Natural killer cell (primary cell): Measurements from ENCODE around the gene KCNK16. TPM values are rescaled to one million over a fixed set of nuclear protein-coding genes. Genes with fewer than 3 reads are reported as not detected.

Experiments used
- ATAC-seq, 3 donors: fragments of 150-1000 bp in 2 of 3; fragments of 200-7000 bp in 1 of 3; cut with Tn5 transposase; 1 replicate in 1 of 3; 2 replicates in 2 of 3; pipeline ENCODE4 v1.10.0; 2021; ENCODE audit warnings: mild to moderate bottlenecking in 2 of 3, moderate library complexity in 2 of 3
- DNase-seq, 2 donors: peaks; one replicate each; pipeline versions ENCODE4 v3.0.0 to v3.0.0-alpha.2; 2013 to 2021; ENCODE audit warnings: mixed read lengths in 1 of 2
- H3K27ac ChIP-seq: one replicate; pipeline ENCODE4 v1.5.1; 2013; ENCODE audit warnings: mild to moderate bottlenecking, low read length
- H3K27me3 ChIP-seq: one replicate; pipeline ENCODE4 v1.6.1; 2013; ENCODE audit warnings: low read length; ENCODE audit not compliant: control insufficient read depth, insufficient read depth
- H3K36me3 ChIP-seq: one replicate; pipeline ENCODE4 v1.6.1; 2013; ENCODE audit warnings: low read length; ENCODE audit not compliant: control insufficient read depth, insufficient read depth
- H3K4me1 ChIP-seq: one replicate; pipeline ENCODE4 v1.6.1; 2013; ENCODE audit warnings: low read length; ENCODE audit not compliant: control insufficient read depth, insufficient read depth
- H3K4me3 ChIP-seq: one replicate; pipeline ENCODE4 v1.5.1; 2013; ENCODE audit warnings: low read length
- H3K9me3 ChIP-seq: one replicate; pipeline ENCODE4 v1.6.1; 2013; ENCODE audit warnings: low read length; ENCODE audit not compliant: control insufficient read depth, insufficient read depth
- H3K27ac Mint-ChIP-seq, 2 donors: one replicate each; pipeline ENCODE4 v1.8.0; 2022; ENCODE audit warnings: mild to moderate bottlenecking in 2 of 2, mixed read lengths in 2 of 2, moderate library complexity in 1 of 2
- H3K27me3 Mint-ChIP-seq, 2 donors: one replicate each; pipeline ENCODE4 v1.8.0; 2022; ENCODE audit warnings: low read depth in 2 of 2, mixed read lengths in 2 of 2
- H3K36me3 Mint-ChIP-seq: one replicate; pipeline ENCODE4 v1.8.0; 2022; ENCODE audit warnings: mixed read lengths
- H3K4me1 Mint-ChIP-seq, 2 donors: one replicate each; pipeline ENCODE4 v1.8.0; 2022; ENCODE audit warnings: mixed read lengths in 2 of 2
- H3K4me3 Mint-ChIP-seq: one replicate; pipeline ENCODE4 v1.8.0; 2022; ENCODE audit warnings: mild to moderate bottlenecking, moderate library complexity, mixed read lengths
- H3K9me3 Mint-ChIP-seq, 2 donors: one replicate each; pipeline ENCODE4 v1.8.0; 2022; ENCODE audit warnings: mixed read lengths in 2 of 2
- CTCF ChIP-seq: fragments of 200-600 bp; IDR thresholded peaks from one replicate; pipeline ENCODE4 v1.8.0; 2022; ENCODE audit warnings: antibody characterized with exemption
- WGBS: methylation state at CpG from one replicate; pipeline ENCODE4 v1.1.7; 2013; ENCODE audit warnings: missing lambda C conversion rate; ENCODE audit not compliant: insufficient coverage; 5-methylcytosine and 5-hydroxymethylcytosine counted together
- intact Hi-C: fragments of 100-400 bp; cut with micrococcal nuclease; formaldehyde crosslinking; loops from one replicate; pipeline ENCODE4 v1.14.2; 2022
- total RNA-seq, 4 donors: library from RNA; stranded (reverse); fragments of 120-200 nt in 1 of 4; gene quantifications; one replicate each; pipeline versions ENCODE4 v1.2.3 to v1.2.4, GENCODE V29; 2013 to 2022

The KCNK16 gene
- total RNA-seq, 3 donors from 2014 or later (not counting 1 experiment from before 2014, with no cell fraction given), result not detected

GRCh38 chr6:39366931-39367618, 44.6 kb upstream of the KCNK16 start:
- no peaks in the 10 kb centered on the region for H3K9me3 Mint-ChIP-seq
- Histone ChIP-seq H3K36me3 (no peaks in the 10 kb centered on the region), H3K4me1 (peaks cover 2% of the 10 kb centered on the region), H3K27me3 (no peaks in the 10 kb centered on the region), H3K27ac (no peak overlapping the region), H3K9me3 (no peaks in the 10 kb centered on the region), H3K4me3 (no peak overlapping the region)
- peaks cover 10 to 16% of the 10 kb centered on the region in 2 donors for H3K27me3 Mint-ChIP-seq
- DNase-seq, result no peak
- no peak for TF ChIP-seq CTCF
- WGBS, result 88% methylated on average over 9 of the region's 9 CpGs
- ATAC-seq, result no peak
- H3K27ac Mint-ChIP-seq, result no peak overlapping the region
- no peak overlapping the region for H3K4me3 Mint-ChIP-seq
- H3K4me1 Mint-ChIP-seq, result peaks cover 0 to under 1% of the 10 kb centered on the region in 2 donors
- intact Hi-C loops, result no loop called here
- H3K36me3 Mint-ChIP-seq, result no peaks in the 10 kb centered on the region

DNA sequence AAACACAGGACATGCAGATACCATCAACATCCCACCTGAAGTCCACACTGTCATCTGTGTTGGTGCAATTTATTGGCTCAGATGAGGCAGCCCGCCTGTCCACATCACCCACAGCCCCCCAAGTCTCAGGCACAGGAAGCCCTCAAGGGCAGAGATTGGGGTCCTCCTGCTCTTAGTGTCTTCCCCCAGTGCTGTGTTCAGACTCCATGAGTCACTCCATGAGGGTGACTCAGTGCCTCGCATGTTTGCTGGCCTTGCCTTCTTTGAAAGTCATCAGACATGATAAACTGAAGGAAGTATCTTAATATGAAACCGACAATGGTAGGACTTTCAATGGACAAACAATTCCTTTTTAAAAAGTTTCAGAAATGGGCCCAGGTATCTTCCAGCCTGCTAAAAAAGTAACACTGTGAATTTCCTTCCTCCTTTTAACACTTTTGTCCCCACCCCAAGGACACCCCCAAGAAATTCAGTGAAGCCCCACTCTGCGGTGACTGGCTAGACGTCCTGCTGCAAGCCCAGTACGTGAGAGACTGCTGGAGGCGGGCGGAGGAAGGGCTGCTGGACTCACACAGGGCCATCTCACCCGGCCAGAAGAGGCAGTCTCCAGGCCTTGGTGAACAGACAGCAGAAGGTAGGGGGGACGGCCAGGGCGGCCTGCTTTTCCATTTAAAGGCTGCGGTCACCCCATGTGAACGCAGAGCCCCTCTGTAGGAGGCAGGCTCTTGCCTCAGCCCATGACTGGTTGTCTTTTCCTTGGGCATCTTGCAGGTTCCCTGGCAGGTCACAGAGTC, 43.0 kb upstream of the KCNK16 start:
- H3K27me3 ChIP-seq, result no peaks in the 10 kb centered on the region
- H3K4me1 Mint-ChIP-seq, result peaks cover 4 to 5% of the 10 kb centered on the region in 2 donors
- peaks cover 6% of the 10 kb centered on the region for H3K4me1 ChIP-seq
- H3K4me3 Mint-ChIP-seq, result no peak overlapping the region
- no peak for TF ChIP-seq CTCF
- DNase-seq (no peak), ATAC-seq (no peak)
- H3K9me3 Mint-ChIP-seq, result no peaks in the 10 kb centered on the region
- H3K9me3 ChIP-seq, result no peaks in the 10 kb centered on the region
- no peak overlapping the region for H3K4me3 ChIP-seq
- no peaks in the 10 kb centered on the region for H3K36me3 Mint-ChIP-seq
- peaks cover 10 to 18% of the 10 kb centered on the region in 2 donors for H3K27me3 Mint-ChIP-seq
- 87% methylated on average over 13 of the region's 13 CpGs for WGBS
- H3K27ac ChIP-seq, result no peak overlapping the region
- no peaks in the 10 kb centered on the region for H3K36me3 ChIP-seq
- H3K27ac Mint-ChIP-seq, result no peak overlapping the region
- intact Hi-C loops, result no loop called here

DNA sequence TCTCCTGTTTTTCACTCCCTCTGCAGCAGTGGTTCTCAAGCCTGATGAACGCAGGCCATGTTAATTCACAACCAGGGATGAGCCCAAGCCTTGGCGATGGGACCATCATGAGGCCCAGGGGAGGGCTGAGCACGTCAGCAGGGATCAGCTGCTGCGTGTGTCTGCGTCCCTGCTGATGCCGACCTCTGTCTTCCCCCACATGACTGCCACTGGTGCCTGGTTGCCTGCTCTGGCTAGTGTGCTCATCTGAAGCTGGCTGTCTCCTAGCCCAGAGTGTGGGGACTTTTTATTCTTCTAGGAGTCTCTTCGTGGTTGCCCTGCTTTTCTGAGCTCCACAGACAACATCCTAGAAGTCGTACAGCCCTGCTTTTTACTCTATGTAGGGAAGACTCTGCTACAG, 40.8 kb upstream of the KCNK16 start:
- no peak overlapping the region for H3K4me3 ChIP-seq
- Mint-ChIP-seq H3K36me3 (no peaks in the 10 kb centered on the region), H3K9me3 (no peaks in the 10 kb centered on the region), H3K27me3 (peaks cover 0 to 15% of the 10 kb centered on the region in 2 donors), H3K27ac (no peak overlapping the region), H3K4me1 (peaks cover 4 to 5% of the 10 kb centered on the region in 2 donors), H3K4me3 (no peak overlapping the region)
- no peaks in the 10 kb centered on the region for H3K9me3 ChIP-seq
- 85% methylated on average over 8 of the region's 8 CpGs for WGBS
- H3K36me3 ChIP-seq, result no peaks in the 10 kb centered on the region
- no peak overlapping the region for H3K27ac ChIP-seq
- intact Hi-C loops, result loop anchor here (5.0 kb wide), 1 partner anchor 1664 kb away; no protein-coding TSS in a partner anchor
- no peaks in the 10 kb centered on the region for H3K27me3 ChIP-seq
- ATAC-seq, result no peak
- no peak for TF ChIP-seq CTCF
- peaks cover 6% of the 10 kb centered on the region for H3K4me1 ChIP-seq
- no peak for DNase-seq
